ENCODE results near the gene ELAC2.

GRCh38 chr17:12965988-12966387 lies 51.8 kb downstream of the ELAC2 start:
- TF ChIP-seq CTCF (IDR thresholded peaks at IDR 0.05 in 4 of 5, conservative IDR thresholded peaks at IDR 0.05 in 1 of 5) (no peak), POLR2A (IDR thresholded peaks at IDR 0.05) (no peak)
